ENCODE measurements around the gene PRKAA1.

- no peak for TF ChIP-seq POLR2A (IDR thresholded peaks at IDR 0.05)
- TF ChIP-seq, protein P1, sequence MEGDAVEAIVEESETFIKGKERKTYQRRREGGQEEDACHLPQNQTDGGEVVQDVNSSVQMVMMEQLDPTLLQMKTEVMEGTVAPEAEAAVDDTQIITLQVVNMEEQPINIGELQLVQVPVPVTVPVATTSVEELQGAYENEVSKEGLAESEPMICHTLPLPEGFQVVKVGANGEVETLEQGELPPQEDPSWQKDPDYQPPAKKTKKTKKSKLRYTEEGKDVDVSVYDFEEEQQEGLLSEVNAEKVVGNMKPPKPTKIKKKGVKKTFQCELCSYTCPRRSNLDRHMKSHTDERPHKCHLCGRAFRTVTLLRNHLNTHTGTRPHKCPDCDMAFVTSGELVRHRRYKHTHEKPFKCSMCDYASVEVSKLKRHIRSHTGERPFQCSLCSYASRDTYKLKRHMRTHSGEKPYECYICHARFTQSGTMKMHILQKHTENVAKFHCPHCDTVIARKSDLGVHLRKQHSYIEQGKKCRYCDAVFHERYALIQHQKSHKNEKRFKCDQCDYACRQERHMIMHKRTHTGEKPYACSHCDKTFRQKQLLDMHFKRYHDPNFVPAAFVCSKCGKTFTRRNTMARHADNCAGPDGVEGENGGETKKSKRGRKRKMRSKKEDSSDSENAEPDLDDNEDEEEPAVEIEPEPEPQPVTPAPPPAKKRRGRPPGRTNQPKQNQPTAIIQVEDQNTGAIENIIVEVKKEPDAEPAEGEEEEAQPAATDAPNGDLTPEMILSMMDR (IDR thresholded peaks at IDR 0.05) = no peak
Observed at GRCh38 chr5:40828690-40829661, 30.8 kb upstream of the PRKAA1 start.
